KOPT-K1 (cell line): ENCODE measurements around the gene DCST2.
A peak's percentile ranks its signal among the peaks of the same experiment; 100 is the strongest.

Experiments used
- H3K27ac ChIP-seq: fragments of 200-600 bp; sonication (generic); 2 replicates; pipeline ENCODE4 v1.5.1; 2016; ENCODE audit warnings: antibody characterized with exemption, mild to moderate bottlenecking, low read depth, low read length; ENCODE audit not compliant: poor library complexity, severe bottlenecking
- H3K36me3 ChIP-seq: fragments of 200-600 bp; sonication (generic); 2 replicates; pipeline ENCODE4 v1.5.1; 2017; ENCODE audit warnings: antibody characterized with exemption, mild to moderate bottlenecking, low read length, moderate library complexity; ENCODE audit not compliant: insufficient read depth
- H3K9me3 ChIP-seq: fragments of 200-600 bp; sonication (generic); 2 replicates; pipeline ENCODE4 v1.5.1; 2017; ENCODE audit warnings: antibody characterized with exemption, low read length, mild to moderate bottlenecking; ENCODE audit not compliant: insufficient read depth, poor library complexity, severe bottlenecking

The DCST2 gene

GRCh38 chr1:155073377-155074242, 40.0 kb upstream of the DCST2 start:
- no peaks in the 10 kb centered on the region for H3K9me3 ChIP-seq
- no peaks in the 10 kb centered on the region for H3K36me3 ChIP-seq

GRCh38 chr1:155072531-155073289, 39.1 kb upstream of the DCST2 start:
- no peaks in the 10 kb centered on the region for H3K36me3 ChIP-seq
- H3K27ac ChIP-seq: no peak overlapping the region
- no peaks in the 10 kb centered on the region for H3K9me3 ChIP-seq

More at GRCh38 chr1:155073377-155074242, 40.0 kb upstream of the DCST2 start:
- H3K27ac ChIP-seq: no peak overlapping the region

- Histone ChIP-seq H3K36me3 (no peaks in the 10 kb centered on the region), H3K27ac (no peak overlapping the region), H3K9me3 (no peaks in the 10 kb centered on the region)
These were observed 38.1 kb upstream of the DCST2 start for GRCh38 chr1:155071701-155072100.

GRCh38 chr1:155070721-155071569, 37.4 kb upstream of the DCST2 start:
- H3K9me3 ChIP-seq: no peaks in the 10 kb centered on the region
- no peaks in the 10 kb centered on the region for H3K36me3 ChIP-seq
- H3K27ac ChIP-seq: no peak overlapping the region

- H3K9me3 ChIP-seq: no peaks in the 10 kb centered on the region
- no peaks in the 10 kb centered on the region for H3K36me3 ChIP-seq
- H3K27ac ChIP-seq: no peak overlapping the region
These were observed 36.6 kb upstream of the DCST2 start for GRCh38 chr1:155070158-155070621.

- Histone ChIP-seq H3K36me3 (no peaks in the 10 kb centered on the region), H3K9me3 (no peaks in the 10 kb centered on the region), H3K27ac (no peak overlapping the region)
These were observed 36.1 kb upstream of the DCST2 start for GRCh38 chr1:155069551-155070157.

GRCh38 chr1:155068599-155068998, 35.0 kb upstream of the DCST2 start:
- Histone ChIP-seq H3K27ac (no peak overlapping the region), H3K9me3 (no peaks in the 10 kb centered on the region), H3K36me3 (no peaks in the 10 kb centered on the region)

- Histone ChIP-seq H3K36me3 (no peaks in the 10 kb centered on the region), H3K9me3 (no peaks in the 10 kb centered on the region), H3K27ac (no peak overlapping the region)
These were observed 33.2 kb upstream of the DCST2 start for GRCh38 chr1:155066777-155067176.

GRCh38 chr1:155064832-155065429, 31.4 kb upstream of the DCST2 start:
- Histone ChIP-seq H3K9me3 (no peaks in the 10 kb centered on the region), H3K36me3 (no peaks in the 10 kb centered on the region), H3K27ac (no peak overlapping the region)

GRCh38 chr1:155064111-155064831, 30.7 kb upstream of the DCST2 start:
- peak overlapping the region; percentile 36 for H3K27ac ChIP-seq
- H3K36me3 ChIP-seq: no peaks in the 10 kb centered on the region
- no peaks in the 10 kb centered on the region for H3K9me3 ChIP-seq

GRCh38 chr1:155063550-155064110, 30.0 kb upstream of the DCST2 start, which contains the start of gene EFNA4:
EFNA4 (plus strand) TSS chr1:155063740; CDS start chr1:155063824, 84 bp downstream.
- H3K36me3 ChIP-seq: no peaks in the 10 kb centered on the region

GRCh38 chr1:155062702-155063411, 29.3 kb upstream of the DCST2 start:
- Histone ChIP-seq H3K27ac (no peak overlapping the region), H3K36me3 (no peaks in the 10 kb centered on the region), H3K9me3 (no peaks in the 10 kb centered on the region)

More at GRCh38 chr1:155063550-155064110, 30.0 kb upstream of the DCST2 start, which contains the start of gene EFNA4:
- Histone ChIP-seq H3K9me3 (no peaks in the 10 kb centered on the region), H3K27ac (peak within 1 kb of the TSS; percentile 36)
